GM21447 (cell line): ENCODE data around the gene TECPR2.
"Not testable (repeated sequence)": the region's sequence is repeated elsewhere in the genome, so short reads cannot be mapped to it uniquely, and the experiment has no call there.

ENCODE experiments used
- ATAC-seq: cut with Tn5 transposase; IDR thresholded peaks from one replicate; pipeline ENCODE4 v1.9.1; 2021; ENCODE audit not compliant: unreplicated experiment

The TECPR2 gene

GRCh38 chr14:102330806-102331205 lies 31.9 kb upstream of the TECPR2 start:
- ATAC-seq, result no peak

- no peak for ATAC-seq
These were observed 29.4 kb upstream of the TECPR2 start for GRCh38 chr14:102333390-102333789.

DNA sequence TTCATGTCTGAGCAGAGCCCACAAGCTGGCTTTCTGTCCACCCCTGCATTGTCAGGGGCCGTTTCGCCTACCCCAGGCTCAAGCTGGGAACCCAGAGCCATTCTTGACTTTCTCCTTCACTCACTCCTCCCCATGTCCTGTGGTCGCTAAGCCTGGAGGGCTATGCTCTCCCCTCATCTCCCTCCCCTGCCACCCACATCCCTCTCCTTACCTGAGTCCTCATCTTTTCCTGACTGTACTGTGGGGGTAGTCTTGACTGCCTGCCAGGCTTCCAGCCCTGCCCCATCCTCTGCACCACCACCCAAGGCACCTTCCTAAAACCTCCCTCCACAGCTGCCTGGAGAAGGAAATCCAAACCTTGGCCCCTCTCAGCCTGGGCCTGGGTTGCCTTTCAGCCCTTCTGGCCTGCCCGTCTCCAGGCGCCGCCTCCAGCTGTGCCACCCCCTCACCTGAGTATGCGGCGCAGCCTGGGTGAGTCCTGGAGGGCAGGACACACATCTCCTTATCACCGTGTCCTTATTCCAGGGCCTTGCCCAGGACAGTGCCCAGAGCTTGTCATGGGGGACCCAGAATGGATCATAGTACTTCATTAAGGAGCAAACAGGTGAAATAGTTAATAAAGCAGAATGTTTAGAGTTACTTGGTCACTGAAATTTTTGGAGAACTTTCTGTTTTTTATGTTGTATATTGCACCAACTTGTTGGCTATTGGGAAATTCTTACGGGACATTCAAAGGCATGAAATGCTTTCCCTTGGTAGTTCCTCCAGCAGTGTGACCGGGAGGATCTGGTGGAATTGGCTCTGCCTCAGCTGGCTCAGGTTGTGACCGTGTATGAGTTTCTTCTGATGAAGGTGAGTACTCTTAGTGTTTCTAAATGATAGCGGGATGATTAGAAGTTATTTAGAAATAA lies 28.7 kb upstream of the TECPR2 start:
- no peak for ATAC-seq

GRCh38 chr14:102335163-102335562 lies 27.6 kb upstream of the TECPR2 start:
- ATAC-seq, result no peak

DNA sequence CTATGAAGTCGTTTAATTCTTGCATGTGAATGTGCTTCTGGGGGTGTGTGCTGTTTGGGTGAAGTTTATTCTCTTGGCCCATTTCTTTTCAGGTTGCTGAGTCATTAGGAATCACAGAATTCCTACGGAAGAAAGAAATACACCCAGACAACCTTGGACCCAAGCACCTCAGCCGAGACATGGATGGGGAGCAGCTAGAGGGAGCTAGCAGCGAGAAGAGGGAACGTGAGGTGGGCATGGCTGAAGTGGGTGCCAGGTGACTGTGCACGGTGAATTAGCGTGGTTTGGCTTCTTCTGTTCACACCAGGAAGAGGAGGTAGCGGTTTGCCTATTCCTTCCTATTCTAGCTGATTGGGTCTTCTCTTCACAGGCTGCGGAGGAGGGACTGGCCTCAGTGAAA lies 24.0 kb upstream of the TECPR2 start:
- ATAC-seq, result no peak

- no peak for ATAC-seq
These were observed 21.2 kb upstream of the TECPR2 start for GRCh38 chr14:102341566-102341965.

DNA sequence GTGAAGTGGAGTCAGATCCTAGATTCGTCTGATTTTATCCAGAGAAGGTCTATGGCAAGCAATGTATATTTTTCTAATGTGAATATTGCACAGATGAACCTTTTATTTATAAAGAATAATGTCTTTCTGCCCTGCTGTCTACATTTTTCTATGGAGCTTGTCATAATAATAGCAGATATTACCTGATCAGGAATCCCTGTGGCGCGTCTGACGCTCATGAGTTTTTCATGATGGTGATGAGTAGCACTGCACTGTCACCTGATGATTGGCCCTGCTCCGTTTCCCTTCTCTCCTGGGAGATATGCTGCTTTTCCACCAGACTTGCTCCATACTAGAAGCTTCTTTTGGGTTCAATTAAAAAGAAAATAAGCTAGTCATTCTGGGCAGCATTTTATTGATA lies 20.5 kb upstream of the TECPR2 start:
- ATAC-seq, result no peak

GRCh38 chr14:102344084-102344483 lies 18.7 kb upstream of the TECPR2 start:
- no peak for ATAC-seq

DNA sequence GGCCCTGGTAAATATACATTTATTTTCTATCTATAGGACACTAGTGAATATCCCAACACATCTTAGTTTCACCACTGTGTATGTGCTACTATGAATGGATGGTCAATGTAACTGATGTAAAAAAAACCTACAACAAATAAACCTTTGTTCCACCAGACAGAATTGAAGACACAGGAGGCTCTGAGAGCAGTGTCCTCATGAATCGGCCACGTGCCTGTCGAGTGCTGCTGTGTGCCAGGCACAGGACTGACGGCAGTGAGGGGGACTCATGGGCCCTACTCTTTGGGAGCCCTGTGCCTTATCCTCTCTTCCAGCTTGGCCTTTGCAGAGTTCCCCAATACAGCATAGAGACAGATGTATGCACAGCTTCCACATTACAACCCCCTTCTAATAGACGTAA lies 18.3 kb upstream of the TECPR2 start:
- ATAC-seq, result no peak

DNA sequence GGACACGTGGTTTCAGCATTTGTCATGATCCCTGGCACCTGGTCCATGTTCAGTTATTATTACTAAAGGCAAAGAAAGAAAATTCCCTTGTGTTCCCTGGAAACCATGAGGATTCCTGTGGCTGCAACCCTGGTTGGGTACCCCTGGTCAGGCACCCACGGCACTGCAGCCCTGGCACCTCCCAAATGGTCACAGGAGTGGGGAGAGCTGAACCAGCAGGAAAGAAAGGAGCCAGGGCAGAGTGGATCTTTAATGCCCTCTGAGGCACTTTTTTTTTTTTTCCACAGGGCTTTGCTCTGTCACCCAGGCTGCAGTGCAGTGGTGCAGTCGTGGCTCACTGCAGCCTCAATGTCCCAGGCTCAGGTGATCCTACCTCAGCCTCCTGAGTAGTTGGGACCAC lies 17.5 kb upstream of the TECPR2 start:
- no peak for ATAC-seq

GRCh38 chr14:102346645-102347044 lies 16.1 kb upstream of the TECPR2 start:
- no peak for ATAC-seq

- no peak for ATAC-seq
These were observed 14.4 kb upstream of the TECPR2 start for GRCh38 chr14:102348376-102348775.

- no peak for ATAC-seq
These were observed 11.7 kb upstream of the TECPR2 start for GRCh38 chr14:102351023-102351422.

- ATAC-seq, result not testable (repeated sequence)
These were observed 11.1 kb upstream of the TECPR2 start for GRCh38 chr14:102351593-102351992.

DNA sequence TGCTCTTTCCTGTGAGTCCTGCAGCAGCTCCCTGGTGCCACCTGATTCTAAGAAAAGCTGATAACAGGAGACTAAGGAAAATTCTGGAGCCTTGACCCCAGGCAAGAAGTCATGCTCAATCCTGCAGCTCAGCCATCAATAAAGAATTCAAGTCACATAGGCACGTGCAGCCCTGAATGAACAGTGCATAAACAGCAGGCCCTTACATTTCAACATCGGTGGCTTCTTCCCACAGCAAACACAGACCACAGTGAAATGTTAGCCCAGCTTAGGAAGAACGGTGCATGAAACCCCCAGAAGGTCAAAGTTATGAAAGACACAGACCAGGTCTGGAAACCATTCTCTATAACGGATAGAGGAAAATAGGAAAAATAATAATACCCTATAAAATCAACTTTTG lies 10.5 kb upstream of the TECPR2 start:
- no peak for ATAC-seq

GRCh38 chr14:102353126-102353619 lies 9.6 kb upstream of the TECPR2 start:
- no peak for ATAC-seq

DNA sequence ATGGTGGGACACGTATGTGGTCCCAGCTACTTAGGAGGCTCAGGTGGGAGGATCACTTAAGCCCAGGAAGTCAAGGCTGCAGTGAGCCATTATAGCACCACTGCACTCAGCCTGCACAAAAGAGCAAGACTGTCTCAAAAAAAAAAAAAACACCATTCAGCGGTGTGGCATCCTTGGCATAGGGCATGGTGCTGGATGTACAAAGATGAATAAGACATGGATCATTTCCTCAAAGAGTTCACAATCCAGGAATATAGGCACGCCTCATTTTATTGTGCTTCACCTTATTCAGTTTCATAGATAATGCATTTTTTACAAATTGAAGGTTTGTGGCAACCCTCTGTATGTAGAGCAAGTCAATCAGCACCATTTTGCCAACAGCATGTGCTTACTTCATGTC lies 6.5 kb upstream of the TECPR2 start:
- ATAC-seq, result no peak

GRCh38 chr14:102359341-102359740 lies 3.4 kb upstream of the TECPR2 start:
- no peak for ATAC-seq

GRCh38 chr14:102360388-102360787 lies 2.4 kb upstream of the TECPR2 start:
- no peak for ATAC-seq

GRCh38 chr14:102362084-102362483 lies 657 bp upstream of the TECPR2 start:
- peak; percentile 38 for ATAC-seq

- peak; percentile 24 for ATAC-seq
These were observed 622 bp downstream of the TECPR2 start for GRCh38 chr14:102363182-102363943.

- ATAC-seq, result no peak
These were observed 7.6 kb downstream of the TECPR2 start for GRCh38 chr14:102370305-102370809.
